HG02885 (cell line): ENCODE data around the gene VSIR.

Experiments used
- ATAC-seq: cut with Tn5 transposase; IDR thresholded peaks from one replicate; pipeline ENCODE4 v1.9.1; 2021; ENCODE audit warnings: mild to moderate bottlenecking; ENCODE audit not compliant: unreplicated experiment, poor library complexity

The VSIR gene

DNA sequence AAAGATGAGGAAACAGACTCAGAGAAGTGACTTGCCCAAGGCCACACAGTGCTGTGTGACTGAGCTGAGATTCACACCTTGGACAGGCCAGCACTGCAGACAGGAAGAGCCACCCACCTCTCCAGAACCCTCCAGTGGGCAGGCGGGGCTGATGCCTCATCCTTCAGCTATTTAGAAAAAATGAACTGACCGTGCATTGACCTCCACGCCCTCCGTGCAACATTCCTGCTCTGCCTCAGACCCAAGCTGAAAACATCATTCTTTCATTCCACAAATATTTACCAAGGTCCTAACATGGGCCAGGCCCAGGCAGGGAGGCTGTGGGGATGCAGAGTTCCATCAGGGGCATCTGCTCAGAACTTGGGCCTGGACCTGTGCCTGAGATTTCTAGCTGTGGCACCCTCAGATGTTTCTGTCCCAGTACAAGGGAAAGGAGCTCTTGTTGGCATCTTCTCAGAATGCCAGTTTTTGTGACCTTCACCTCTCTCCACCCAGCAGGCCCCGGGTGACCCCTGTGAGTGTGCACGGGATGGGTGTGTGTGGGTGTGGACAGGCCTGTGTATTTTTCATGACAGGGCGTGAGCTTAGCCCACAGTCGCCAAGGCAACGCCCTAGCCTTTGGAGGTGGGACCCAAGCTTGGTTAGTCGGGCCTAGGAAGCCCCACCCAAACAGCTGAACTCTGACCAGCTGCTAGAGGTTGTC, 6.5 kb downstream of the VSIR start:
- no peak for ATAC-seq

DNA sequence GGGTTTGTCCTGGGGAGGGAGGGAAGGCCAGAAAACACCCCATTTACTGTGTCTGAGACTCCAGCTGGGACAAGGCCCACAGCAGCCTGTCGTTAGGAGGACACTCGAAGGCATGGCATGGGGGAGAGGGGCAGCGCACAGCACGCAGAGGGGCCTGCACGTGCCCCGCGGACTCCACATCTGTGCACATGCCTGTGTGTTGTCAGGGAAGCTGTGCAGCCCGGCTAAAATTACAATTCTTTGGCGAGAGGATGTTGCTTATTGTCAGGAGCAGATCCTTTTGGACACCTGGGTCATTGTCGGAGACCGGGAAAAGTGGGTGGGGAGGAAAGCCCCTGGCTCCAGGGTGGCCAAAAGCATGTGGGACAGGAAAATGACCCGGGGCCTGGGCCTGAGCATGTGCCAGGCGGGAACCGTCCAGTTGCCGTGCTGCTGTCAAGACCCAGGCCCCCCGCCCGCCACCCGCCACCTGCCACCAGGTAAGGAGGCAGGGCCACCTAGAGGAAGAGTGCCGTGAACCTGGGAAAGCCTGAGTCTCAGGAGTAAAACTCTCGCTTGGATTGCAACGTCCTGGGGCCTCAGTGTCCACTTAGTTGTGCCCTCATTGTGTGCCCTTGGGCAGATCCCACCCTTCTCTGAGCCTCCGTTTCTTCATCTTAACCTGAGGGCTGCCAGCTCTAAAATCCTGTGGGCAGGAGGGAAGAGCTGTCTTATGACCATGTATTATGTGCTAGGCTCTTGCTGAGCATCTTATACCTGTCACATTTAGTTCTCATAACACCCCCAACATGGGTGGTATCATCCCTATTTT, 7.2 kb downstream of the VSIR start:
- ATAC-seq = no peak

DNA sequence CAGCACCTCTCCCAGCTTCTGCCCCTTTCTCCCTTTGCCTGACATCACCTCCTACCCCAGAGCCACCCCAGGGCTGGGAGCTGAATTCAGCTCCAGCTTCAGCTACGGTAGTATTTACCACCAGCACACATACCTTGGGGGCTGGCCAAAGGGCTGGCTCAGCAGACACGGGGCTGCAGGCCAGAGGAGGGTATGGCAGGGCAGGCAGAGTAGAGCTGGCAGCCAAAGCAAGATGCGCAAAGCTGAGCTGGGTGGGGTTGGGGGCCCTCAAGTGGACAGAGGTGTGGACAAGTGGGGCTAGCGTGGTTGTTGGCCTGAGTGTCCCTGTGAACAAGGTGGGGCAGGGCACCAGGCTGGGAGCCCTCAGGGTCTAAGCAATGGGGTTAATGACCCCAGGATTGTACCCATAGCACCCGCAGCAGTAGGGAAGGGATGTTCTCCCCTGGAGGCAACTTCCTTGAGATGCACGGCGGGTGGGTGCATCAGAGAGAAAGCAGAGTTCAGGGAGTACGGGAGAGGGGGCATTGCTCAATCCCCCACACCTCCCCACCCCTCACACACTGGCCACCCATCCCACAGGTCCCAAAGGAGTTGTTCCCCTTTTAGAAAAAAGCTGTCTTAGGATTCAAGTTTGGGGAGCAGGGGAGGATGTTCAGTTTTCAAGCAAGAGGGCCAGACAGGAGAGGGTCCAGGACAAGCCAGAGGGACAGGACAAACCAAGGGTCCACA, 8.0 kb downstream of the VSIR start:
- ATAC-seq = no peak

DNA sequence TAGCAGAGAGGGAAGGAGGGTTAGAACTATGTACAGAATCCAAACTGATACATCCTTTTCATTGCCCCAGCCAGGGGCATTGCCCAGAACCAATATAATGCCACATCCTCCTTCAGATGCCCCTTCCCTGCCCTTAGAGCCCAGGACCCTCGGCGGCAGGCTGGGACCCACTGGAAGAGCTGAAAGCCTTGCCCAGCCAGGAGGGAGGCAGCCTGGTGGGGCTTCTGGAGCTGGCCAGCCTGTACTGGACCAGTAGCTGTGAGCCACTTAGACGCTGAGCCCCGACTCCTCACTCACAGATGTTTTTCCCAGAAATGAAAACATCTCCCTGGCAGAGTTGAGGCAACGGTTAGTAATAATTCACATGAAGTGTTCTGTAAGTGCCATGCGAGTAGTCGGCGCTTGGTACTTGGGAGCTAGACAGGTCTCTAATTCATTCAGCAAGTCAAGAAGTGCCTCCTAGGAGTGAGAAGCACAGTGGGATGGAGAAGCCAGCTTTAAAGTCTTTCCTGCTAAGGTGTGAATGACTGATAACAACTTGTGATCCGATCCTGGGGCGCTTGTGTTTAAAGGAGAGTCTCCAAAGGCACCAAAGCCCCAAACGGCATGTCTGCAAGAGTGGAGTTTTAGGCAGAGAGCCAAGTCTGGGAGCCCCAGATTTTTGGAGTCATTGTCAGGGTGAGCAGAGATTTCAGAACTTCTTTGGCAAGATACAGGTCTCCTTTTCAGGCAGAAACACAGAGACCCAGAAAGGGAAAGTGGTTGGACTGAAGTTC, 9.8 kb downstream of the VSIR start:
- no peak for ATAC-seq

DNA sequence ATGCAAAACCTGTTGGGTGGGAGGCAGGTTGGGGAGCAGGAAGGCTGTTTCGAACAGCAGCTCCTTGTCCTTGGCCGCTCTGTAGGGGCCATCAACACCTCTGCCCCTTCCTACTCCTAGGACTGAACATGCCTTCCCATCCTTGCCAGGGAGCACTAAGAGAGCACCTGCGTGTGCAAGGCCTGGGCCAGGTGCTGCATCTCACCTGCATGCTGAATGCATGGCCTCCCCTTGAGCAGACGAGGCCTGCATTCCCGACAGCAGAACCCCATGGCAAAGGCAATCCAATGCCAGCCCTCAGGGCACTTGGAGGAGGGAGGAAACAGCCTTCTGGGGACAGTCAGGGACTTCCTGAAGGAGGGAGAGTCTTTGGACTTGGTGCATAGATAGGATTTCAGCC, 11.0 kb downstream of the VSIR start:
- no peak for ATAC-seq

DNA sequence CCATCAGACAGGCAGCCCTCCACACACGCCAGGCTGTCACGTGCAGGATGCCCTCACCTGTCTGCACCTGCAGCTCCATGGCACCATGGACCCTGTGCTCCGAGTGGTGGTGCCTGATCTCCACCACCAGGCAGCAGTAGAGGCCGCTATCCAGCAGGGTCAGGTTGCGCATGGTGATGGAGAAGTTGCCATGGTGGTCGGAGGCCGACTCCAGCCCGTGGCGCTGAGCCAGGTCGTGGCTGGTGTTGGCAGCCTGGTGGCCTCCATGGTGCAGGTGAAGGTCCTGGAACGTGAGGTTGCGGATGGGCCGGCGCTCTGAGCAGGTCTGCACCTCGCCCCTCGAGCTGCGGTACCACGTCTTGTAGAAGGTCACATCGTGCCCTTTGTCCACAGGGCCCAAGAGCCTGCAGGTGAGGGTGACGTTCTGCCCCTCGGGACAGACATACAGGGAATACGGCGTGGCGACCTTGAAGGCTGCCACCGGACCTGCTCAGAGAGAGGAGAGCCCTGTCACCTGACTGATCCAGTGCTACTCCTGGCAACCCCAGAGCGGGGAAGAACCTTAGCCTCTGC, 11.7 kb downstream of the VSIR start:
- no peak for ATAC-seq

DNA sequence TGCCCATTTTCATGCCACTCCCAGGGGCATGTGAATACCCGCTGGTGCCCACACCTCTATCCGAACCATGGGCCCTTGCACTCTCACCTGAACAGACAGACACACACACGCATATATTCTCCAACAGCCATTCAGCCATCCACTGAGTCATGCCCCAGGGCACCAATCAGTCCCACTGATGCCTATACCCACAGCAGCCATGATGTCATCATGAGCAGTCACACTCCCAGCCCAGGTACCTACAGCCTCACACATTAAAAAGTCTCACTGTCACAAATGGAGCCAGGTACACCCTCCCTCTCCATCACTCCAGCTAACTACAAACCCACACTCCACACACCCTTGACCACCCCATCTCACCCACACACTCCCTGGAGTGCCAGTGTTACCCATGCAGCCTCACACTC, 12.2 kb downstream of the VSIR start:
- no peak for ATAC-seq

DNA sequence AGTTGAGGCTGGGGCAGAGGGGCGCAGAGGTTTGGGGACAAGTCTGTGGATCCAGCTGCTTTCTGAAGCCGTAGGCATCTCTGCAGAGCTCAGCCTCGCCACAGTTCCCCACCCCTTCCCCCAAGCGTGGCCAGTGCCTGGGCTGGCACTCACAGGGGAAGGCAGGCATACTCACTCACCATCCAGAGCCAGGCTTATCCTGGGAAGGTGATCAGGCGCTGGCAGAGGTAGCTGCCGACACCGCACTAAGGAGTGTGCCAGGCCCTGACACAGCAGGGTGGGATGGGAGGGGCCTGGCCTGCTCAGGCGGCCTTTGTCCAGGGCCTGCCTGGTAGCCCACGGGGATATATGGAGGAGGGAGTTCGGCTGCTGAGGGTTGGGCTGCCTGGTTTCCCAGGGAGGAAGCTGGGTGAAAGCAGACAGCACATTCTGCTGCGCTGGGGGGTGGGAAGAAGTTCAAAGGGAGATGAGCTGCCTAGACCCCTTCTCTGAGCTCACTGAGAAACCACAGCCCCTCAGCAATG, 15.9 kb downstream of the VSIR start:
- no peak for ATAC-seq

DNA sequence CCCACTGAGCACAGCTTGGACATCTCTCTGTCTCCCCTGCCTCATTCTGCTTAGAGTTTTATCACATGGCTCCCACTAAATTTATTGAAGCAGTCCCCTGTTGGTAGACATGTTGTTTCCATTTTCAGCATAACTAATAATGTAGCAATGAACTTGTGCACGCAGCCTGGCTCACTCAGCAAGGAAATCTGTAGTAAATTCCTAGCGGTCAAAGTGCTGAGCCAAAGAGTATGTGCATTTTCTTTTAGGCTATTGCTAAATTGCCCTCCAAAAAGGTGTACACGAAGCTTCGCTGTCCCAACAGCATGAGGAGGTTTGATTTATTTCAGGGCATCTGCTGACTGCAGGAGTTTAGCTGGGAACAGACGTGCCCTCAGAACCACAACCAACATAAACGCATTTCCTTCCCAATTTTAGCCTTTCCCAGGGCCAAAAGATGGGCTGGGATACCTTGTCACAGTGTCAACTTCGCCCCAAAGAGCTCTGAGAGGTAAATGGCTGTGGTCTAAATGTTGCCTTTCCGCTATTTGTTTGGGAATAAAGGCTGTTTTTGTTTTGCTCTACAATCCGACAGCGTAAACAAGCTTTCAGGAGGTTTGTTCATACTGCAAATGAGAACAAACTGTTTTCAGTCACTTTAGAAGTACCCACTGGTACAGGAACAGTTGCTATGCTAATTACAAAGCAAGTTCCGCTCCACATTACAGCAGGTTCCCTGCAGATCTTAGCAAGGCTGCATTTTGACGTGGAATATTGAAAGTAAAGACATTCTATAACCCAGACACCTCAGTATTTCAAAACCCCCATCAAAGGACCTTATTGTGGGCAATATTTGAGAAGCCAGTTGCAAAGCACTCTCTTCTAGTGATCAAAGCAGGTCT, 16.8 kb downstream of the VSIR start:
- no peak for ATAC-seq

DNA sequence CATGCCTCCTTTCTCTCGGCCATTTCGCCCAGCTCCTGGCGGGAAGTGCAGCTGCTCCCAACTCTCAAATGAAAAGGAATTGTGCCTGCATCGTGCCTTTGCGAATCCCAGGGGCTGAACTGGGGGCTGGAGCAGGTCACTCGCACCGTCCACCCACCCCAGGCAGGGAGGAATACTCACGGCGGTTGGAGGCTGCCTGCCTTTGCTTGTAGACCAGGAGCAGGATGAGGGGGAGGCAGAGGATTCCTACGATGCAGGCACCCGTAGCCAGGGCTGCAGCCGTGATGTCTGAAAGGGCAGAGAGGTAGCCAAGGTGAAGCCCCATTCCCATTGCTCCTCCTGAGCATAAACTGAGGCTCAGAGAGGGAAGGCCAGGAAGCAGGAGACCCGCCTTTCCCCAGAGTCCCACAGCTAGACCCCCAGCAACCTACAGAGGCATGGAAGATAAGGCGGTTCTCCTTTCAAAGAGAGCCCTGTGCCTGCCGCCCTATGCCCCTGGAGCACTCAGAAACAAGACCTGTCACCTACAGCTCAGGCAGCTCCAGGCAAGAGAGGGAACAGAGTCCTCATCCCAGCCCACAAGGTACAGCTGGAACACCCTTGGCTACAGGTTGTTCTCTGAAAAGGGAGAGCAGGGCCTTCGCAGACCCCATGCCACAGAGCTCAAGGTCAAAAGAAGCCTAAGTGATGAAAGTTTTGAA, 18.0 kb downstream of the VSIR start:
- ATAC-seq = no peak

DNA sequence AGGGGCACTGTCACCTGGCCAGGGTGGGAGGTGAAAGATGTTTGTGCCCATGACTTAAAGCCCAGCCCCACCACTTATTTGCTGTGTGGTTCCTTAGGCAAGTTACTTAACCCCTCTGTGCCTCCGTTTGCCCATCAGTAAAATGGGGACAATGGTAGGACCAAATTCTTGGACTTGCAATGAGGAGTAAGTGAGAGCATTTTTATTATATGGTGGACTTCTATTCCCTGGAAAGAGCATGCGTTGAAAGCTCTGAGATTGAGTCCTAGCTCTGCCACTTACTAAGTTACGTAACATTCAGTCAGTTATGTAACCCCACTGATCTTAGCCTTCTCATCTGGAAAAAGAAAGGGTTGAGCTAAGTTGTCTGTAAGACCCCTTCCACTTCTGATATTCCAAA, 18.8 kb downstream of the VSIR start:
- ATAC-seq = no peak

DNA sequence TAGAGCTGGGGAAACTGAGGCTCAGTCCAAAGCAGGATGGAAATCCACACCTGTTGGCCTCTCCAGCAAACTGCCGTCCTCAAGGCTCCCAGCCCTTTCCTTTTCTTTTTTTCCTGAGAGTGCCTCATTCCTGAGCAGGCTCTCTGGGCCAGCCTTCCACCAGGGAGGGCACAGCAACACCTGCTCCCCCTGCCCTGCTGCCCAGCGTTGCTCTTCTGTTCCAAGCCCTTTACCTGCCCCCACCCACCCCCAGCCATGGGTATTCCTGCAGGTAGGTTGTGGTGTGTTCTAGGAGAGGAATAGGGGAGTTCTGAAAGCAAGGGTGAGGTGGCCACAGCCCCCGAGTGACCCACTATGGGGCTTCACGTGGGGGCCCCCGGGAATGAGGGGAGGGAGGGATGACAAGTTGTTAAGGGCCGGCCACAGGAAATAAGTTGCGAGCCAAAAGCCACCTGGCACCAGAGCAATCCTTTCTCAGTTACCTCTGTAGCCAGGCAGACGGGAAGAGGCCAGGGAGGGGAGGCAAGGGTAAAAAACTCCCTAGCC, 19.3 kb downstream of the VSIR start:
- ATAC-seq = no peak

DNA sequence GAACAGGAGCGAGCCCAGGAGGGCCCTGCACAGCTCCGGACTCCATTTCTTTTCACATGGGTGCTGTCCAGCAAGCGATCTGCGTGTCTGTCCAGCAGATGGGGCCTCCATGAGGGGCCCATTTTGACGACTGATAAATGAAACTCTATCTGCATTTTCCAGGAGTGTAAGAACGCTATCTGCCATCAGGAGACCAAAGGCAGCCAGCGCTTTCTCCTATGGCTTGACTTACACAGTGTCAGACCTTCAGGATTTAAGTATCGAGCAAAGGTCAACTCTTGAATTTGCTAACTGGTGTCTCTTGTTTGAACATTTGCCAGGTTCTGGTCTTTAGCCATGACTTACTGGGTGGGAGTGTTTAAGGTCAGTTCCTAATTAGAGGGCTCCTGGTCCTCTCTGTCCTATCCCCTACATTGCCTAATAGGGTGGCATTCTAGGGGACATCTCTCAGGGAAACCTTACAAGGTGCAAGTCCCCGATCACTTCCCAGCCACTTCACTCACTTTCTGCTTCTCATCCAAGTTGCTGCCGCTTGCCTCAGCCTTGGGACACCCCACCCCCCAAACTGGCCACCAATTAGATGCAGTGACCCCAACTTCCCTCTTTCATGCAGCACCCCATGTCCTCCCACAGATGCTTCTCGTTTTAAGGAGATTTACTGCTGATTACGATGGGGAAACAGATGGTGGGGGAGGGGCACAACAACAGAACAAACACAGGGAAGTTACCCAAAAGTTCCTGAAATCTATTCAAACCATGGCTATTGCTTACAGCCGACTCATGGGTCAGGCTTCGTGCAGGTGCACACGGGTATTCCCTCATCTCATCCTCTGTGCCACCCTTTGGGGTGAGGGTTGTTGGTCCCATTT, 20.0 kb downstream of the VSIR start:
- no peak for ATAC-seq

DNA sequence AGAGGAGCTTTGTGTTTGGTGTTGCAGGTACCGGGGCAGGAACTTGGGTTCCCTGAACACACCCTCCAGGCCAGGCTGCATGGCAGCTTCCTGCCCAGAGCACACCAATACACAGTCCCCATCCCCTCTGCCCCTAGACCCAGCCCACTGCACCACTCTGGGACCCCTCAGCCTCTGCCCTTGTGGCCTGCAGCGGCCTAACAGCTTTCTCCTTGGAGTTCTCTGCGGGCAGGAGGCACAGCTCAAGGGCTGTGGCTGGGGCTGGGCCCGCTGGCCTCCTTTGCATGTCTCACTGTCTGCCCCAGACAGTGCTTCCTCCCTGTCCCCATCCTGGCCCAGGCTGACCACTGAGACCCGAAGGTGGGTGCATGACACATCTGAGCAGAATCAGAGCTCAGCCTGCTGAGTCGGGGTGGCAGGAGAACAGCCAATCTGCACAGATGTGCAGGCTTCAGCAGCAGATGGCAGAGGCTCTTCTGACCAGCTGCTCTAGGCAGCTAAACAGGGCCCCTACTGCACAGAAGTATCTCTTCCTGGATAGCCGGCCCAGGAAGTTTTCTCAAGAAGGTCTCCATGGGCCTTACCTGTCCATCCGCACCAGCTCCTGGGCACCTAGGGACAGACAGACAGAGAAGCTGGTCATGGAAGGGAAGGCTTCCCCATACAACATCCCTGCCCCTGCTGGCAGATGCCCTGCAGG, 20.8 kb downstream of the VSIR start:
- ATAC-seq = no peak

DNA sequence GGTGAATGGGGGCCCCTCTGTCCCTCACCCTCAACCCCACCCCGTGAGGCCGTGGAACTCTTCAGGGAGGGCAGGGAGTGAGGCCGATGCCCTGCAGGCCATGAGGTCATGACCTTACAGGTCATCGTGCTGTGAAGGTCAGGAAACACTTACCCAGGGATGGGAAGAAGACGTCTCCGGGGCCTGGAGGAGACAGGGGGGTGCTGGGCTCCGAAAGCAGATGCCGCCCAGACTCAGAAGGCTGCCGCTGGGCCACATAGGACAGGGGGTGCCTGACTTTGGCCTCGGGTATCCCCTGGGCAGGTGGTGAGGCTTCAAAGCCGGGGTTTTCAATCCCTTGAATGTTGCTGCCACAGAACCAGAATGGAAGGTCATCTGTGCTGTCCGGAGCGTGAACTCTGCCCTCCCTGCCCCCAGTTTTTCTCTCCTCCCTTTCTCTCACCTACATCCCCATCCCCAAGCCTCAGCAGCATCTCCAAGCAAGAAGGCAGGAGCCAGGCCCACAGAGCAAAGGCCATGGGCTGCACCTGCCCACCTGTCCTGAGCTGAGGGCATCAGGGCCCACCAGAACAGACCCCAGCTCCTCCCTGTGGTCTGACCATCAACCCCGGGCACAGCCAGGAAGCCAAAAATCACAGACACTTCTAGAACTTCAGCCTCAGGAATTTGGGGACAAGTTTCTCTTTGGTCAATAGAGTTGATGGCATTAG, 21.6 kb downstream of the VSIR start:
- ATAC-seq = no peak

DNA sequence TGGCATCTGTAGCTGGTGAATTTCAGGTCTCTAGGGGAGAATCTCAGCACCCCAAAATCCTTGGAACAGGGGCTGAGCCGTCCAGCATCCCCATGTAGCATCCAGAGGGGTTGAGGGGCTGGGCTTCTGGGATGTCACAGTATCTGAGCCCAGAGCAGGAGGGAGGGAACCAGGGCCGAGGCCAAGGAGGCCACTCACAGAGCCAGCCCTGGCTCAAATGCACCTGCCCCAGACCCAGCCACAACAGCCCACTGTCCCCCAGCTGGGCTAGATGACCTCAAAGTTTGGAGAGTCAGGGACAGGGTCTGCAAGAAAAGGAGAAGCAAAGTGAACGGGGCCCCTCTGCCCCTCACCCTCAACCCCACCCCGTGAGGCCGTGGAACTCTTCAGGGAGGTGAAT, 22.3 kb downstream of the VSIR start:
- ATAC-seq = no peak
